ENCODE results near the gene CYREN. TPM values are rescaled to one million over a fixed set of nuclear protein-coding genes. Genes with fewer than 3 reads are reported as not detected.

The CYREN gene
- total RNA-seq, 1 donor from 2014 or later = 26.9 TPM

- Histone ChIP-seq H3K9ac (no peak overlapping the region), H3F3A (ENCODE audit: low read depth) (no peaks in the 10 kb centered on the region), H3K79me2 (ENCODE audit: low read depth) (no peaks in the 10 kb centered on the region), H3K4me1 (no peaks in the 10 kb centered on the region), H3K9me3 (ENCODE audit: low read depth) (no peaks in the 10 kb centered on the region), H4K20me1 (ENCODE audit: low read depth) (no peaks in the 10 kb centered on the region), H3K27ac (no peak overlapping the region), H3K4me2 (no peak overlapping the region), H3K36me3 (no peaks in the 10 kb centered on the region), H3K4me3 (no peak overlapping the region), H2AFZ (replicated peaks) (no peak overlapping the region), H3K27me3 (peaks cover 2% of the 10 kb centered on the region)
- no peak for DNase-seq (ENCODE audit: low spot score)
- peaks cover 8% of the 10 kb centered on the region for H3K4me1 Mint-ChIP-seq
- no peaks in the 10 kb centered on the region for H3K9me3 Mint-ChIP-seq
- H3K27ac Mint-ChIP-seq = no peak overlapping the region
- peaks cover 5% of the 10 kb centered on the region for H3K36me3 Mint-ChIP-seq
- TF ChIP-seq EZH2 (IDR thresholded peaks at IDR 0.05) = no peak
- no peak for TF ChIP-seq CTCF (IDR thresholded peaks at IDR 0.05)
- no peak for TF ChIP-seq EZH2phosphoT487 (IDR thresholded peaks at IDR 0.05)
- peaks cover under 1% of the 10 kb centered on the region for H3K27me3 Mint-ChIP-seq (ENCODE audit: insufficient read depth, low read depth)
- H3K4me3 Mint-ChIP-seq = no peak overlapping the region
Observed at GRCh38 chr7:135204876-135205275, 34.4 kb upstream of the CYREN start.

GRCh38 chr7:135204341-135204749 is 33.8 kb upstream of the CYREN start:
- Histone ChIP-seq H3K4me3 (no peak overlapping the region), H3K4me1 (no peaks in the 10 kb centered on the region), H3F3A (ENCODE audit: low read depth) (no peaks in the 10 kb centered on the region), H3K27me3 (no peaks in the 10 kb centered on the region), H3K9ac (no peak overlapping the region), H3K9me3 (ENCODE audit: low read depth) (no peaks in the 10 kb centered on the region), H3K4me2 (no peak overlapping the region), H2AFZ (replicated peaks) (no peak overlapping the region), H3K27ac (no peak overlapping the region), H3K36me3 (no peaks in the 10 kb centered on the region), H3K79me2 (ENCODE audit: low read depth) (no peaks in the 10 kb centered on the region), H4K20me1 (ENCODE audit: low read depth) (no peaks in the 10 kb centered on the region)
- peaks cover 8% of the 10 kb centered on the region for H3K4me1 Mint-ChIP-seq
- peaks cover 5% of the 10 kb centered on the region for H3K36me3 Mint-ChIP-seq
- no peak overlapping the region for H3K4me3 Mint-ChIP-seq
- DNase-seq (ENCODE audit: low spot score) = no peak
- H3K27me3 Mint-ChIP-seq (ENCODE audit: insufficient read depth, low read depth) = no peaks in the 10 kb centered on the region
- H3K9me3 Mint-ChIP-seq = no peaks in the 10 kb centered on the region
- TF ChIP-seq EZH2phosphoT487 (IDR thresholded peaks at IDR 0.05) = no peak
- TF ChIP-seq CTCF (IDR thresholded peaks at IDR 0.05) = no peak
- no peak for TF ChIP-seq EZH2 (IDR thresholded peaks at IDR 0.05)
- H3K27ac Mint-ChIP-seq = no peak overlapping the region

GRCh38 chr7:135201350-135201749 is 30.8 kb upstream of the CYREN start:
- Mint-ChIP-seq H3K4me1 (no peaks in the 10 kb centered on the region), H3K36me3 (peaks cover 15% of the 10 kb centered on the region), H3K4me3 (no peak overlapping the region), H3K9me3 (no peaks in the 10 kb centered on the region), H3K27ac (no peak overlapping the region), H3K27me3 (ENCODE audit: insufficient read depth, low read depth) (no peaks in the 10 kb centered on the region)
- Histone ChIP-seq H3K4me3 (no peak overlapping the region), H3K27ac (no peak overlapping the region), H2AFZ (replicated peaks) (no peak overlapping the region), H4K20me1 (ENCODE audit: low read depth) (no peaks in the 10 kb centered on the region), H3K9me3 (ENCODE audit: low read depth) (no peaks in the 10 kb centered on the region), H3K36me3 (no peaks in the 10 kb centered on the region), H3K4me1 (no peaks in the 10 kb centered on the region), H3K27me3 (no peaks in the 10 kb centered on the region), H3K4me2 (no peak overlapping the region), H3K79me2 (ENCODE audit: low read depth) (no peaks in the 10 kb centered on the region), H3K9ac (no peak overlapping the region), H3F3A (ENCODE audit: low read depth) (no peaks in the 10 kb centered on the region)
- TF ChIP-seq EZH2phosphoT487 (IDR thresholded peaks at IDR 0.05) (no peak), EZH2 (IDR thresholded peaks at IDR 0.05) (no peak), CTCF (IDR thresholded peaks at IDR 0.05) (no peak)
- no peak for DNase-seq (ENCODE audit: low spot score)

Measured in neural progenitor cell (in vitro differentiated cells).